B cell (primary cell): ENCODE results near the gene LGR5. TPM values are rescaled to one million over a fixed set of nuclear protein-coding genes. Genes with fewer than 3 reads are reported as not detected.

Experiments
- ATAC-seq: fragments of 200-7000 bp; cut with Tn5 transposase; one replicate; pipeline ENCODE4 v1.10.0; 2021; ENCODE audit warnings: low read depth, mild to moderate bottlenecking, moderate number of reproducible peaks, moderate library complexity
- CTCF ChIA-PET: fragments of 350-600 bp; sonication (Branson Sonifier 250); formaldehyde crosslinking; loops from one replicate; lab custom pipeline; 2021; ENCODE audit warnings: antibody characterized with exemption, inconsistent platforms; lab: Charles Lee
- POLR2A ChIA-PET: fragments of 350-600 bp; sonication (Branson Sonifier 250); formaldehyde crosslinking; loops from one replicate; lab custom pipeline; 2021; ENCODE audit warnings: antibody characterized with exemption; lab: Charles Lee
- DNase-seq: peaks from one replicate; pipeline ENCODE4 v3.0.0; 2013
- H2AFZ ChIP-seq: 2 replicates; pipeline ENCODE4 v1.6.1; 2012; ENCODE audit warnings: mild to moderate bottlenecking, low read depth, low read length; ENCODE audit not compliant: insufficient read depth, poor library complexity, severe bottlenecking
- H3K27ac ChIP-seq, 2 donors: 1 replicate in 1 of 2; 2 replicates in 1 of 2; pipeline ENCODE4 v1.5.1; 2012 to 2013; ENCODE audit warnings: low read length in 2 of 2, mild to moderate bottlenecking in 2 of 2, moderate library complexity in 1 of 2
- H3K27me3 ChIP-seq, 4 experiments: fragments of 200-600 bp in 1 of 4; sonication (generic) in 1 of 4; replicated peaks in 1 of 4; 1 replicate in 2 of 4; 2 replicates in 2 of 4; pipeline versions ENCODE4 v1.6.1 to v1.7.0; 2013 to 2016; ENCODE audit warnings: low read length in 3 of 4, mild to moderate bottlenecking in 2 of 4, mixed read lengths in 1 of 4, moderate library complexity in 1 of 4; ENCODE audit not compliant: insufficient read depth in 4 of 4, control insufficient read depth in 3 of 4; ENCODE audit errors: control extremely low read depth in 1 of 4
- H3K36me3 ChIP-seq, 2 experiments: replicated peaks in 1 of 2; 1 replicate in 1 of 2; 2 replicates in 1 of 2; pipeline versions ENCODE4 v1.6.1 to v1.7.1; 2013; ENCODE audit warnings: low read length in 1 of 2; ENCODE audit not compliant: insufficient read depth in 2 of 2, control insufficient read depth in 1 of 2; ENCODE audit errors: control extremely low read depth in 1 of 2, extremely low read depth in 1 of 2
- H3K4me1 ChIP-seq, 2 donors: fragments of 200-600 bp in 1 of 2; sonication (generic) in 1 of 2; 1 replicate in 1 of 2; 2 replicates in 1 of 2; pipeline versions ENCODE4 v1.5.1 to v1.6.1; 2013 to 2017; ENCODE audit warnings: low read length in 2 of 2; ENCODE audit not compliant: control insufficient read depth in 2 of 2, insufficient read depth in 2 of 2
- H3K4me2 ChIP-seq: replicated peaks from 2 replicates; pipeline ENCODE3; 2012; ENCODE audit warnings: mild to moderate bottlenecking, low read depth, low read length; ENCODE audit not compliant: poor library complexity, severe bottlenecking
- H3K4me3 ChIP-seq, 5 experiments: fragments of 200-600 bp in 1 of 5; sonication (generic) in 1 of 5; 1 replicate in 3 of 5; 2 replicates in 2 of 5; pipeline versions ENCODE4 v1.5.1 to v1.7.0; 2011 to 2016; ENCODE audit warnings: low read length in 4 of 5, mild to moderate bottlenecking in 4 of 5, low read depth in 2 of 5, control low read depth in 1 of 5, moderate library complexity in 1 of 5; ENCODE audit not compliant: insufficient read depth in 1 of 5; ENCODE audit errors: control extremely low read depth in 1 of 5, extremely low read depth in 1 of 5
- H3K79me2 ChIP-seq: fragments of 200-600 bp; sonication (generic); one replicate; pipeline ENCODE4 v1.6.0; 2016; ENCODE audit warnings: low read length; ENCODE audit not compliant: control insufficient read depth, insufficient read depth
- H3K9ac ChIP-seq: fragments of 200-600 bp; sonication (generic); 2 replicates; pipeline ENCODE4 v1.6.1; 2017; ENCODE audit warnings: mild to moderate bottlenecking, low read length, moderate library complexity
- H3K9me3 ChIP-seq, 3 donors: one replicate each; pipeline versions ENCODE4 v1.6.1 to v1.7.1; 2013; ENCODE audit warnings: low read length in 2 of 3; ENCODE audit not compliant: control insufficient read depth in 2 of 3, insufficient read depth in 1 of 3; ENCODE audit errors: control extremely low read depth in 1 of 3
- H4K20me1 ChIP-seq: 2 replicates; pipeline ENCODE4 v1.6.0; 2012; ENCODE audit warnings: mild to moderate bottlenecking, low read length; ENCODE audit not compliant: insufficient read depth, control insufficient read depth, poor library complexity, severe bottlenecking
- H3K27ac Mint-ChIP-seq: one replicate; pipeline ENCODE4 v1.8.0; 2021; ENCODE audit warnings: mixed read lengths
- H3K27me3 Mint-ChIP-seq: one replicate; pipeline ENCODE4 v1.8.0; 2021; ENCODE audit warnings: mixed read lengths
- H3K4me1 Mint-ChIP-seq: one replicate; pipeline ENCODE4 v1.8.0; 2021; ENCODE audit warnings: mixed read lengths
- H3K4me3 Mint-ChIP-seq: one replicate; pipeline ENCODE4 v1.8.0; 2021; ENCODE audit warnings: mixed read lengths
- H3K9me3 Mint-ChIP-seq: one replicate; pipeline ENCODE4 v1.8.0; 2022; ENCODE audit warnings: mixed read lengths; ENCODE audit not compliant: insufficient read depth
- EZH2 ChIP-seq: IDR thresholded peaks from 2 replicates; pipeline ENCODE4 v1.6.1; 2012; ENCODE audit warnings: borderline replicate concordance, low read depth, mild to moderate bottlenecking, moderate library complexity, low read length; ENCODE audit not compliant: insufficient read depth, poor library complexity, severe bottlenecking
- WGBS: methylation state at CpG from one replicate; pipeline ENCODE4 v1.1.5; 2013; ENCODE audit warnings: missing lambda C conversion rate; ENCODE audit not compliant: insufficient coverage; 5-methylcytosine and 5-hydroxymethylcytosine counted together
- intact Hi-C: fragments of 100-400 bp; cut with micrococcal nuclease; formaldehyde crosslinking; loops from one replicate; pipeline ENCODE4 v1.10.0; 2022
- polyA plus RNA-seq: library from polyadenylated mRNA; depleted of rRNA; stranded (reverse); fragments of >200 nt; gene quantifications from 2 replicates; pipeline ENCODE4 v1.2.3, GENCODE V29; 2012
- total RNA-seq, 2 donors: library from RNA; stranded (reverse); fragments of 120-200 nt in 1 of 2; gene quantifications; 1 replicate in 1 of 2; 2 replicates in 1 of 2; pipeline versions ENCODE4 v1.2.3 to v1.2.4, GENCODE V29; 2013 to 2022
- TF ChIP-seq, protein P1 (sequence below): fragments of 200-600 bp; IDR thresholded peaks from one replicate; pipeline ENCODE4 v1.8.0; 2022; ENCODE audit warnings: antibody characterized with exemption, mild to moderate bottlenecking

Gene LGR5
- total and polyA plus RNA-seq, 2 donors (not counting 1 experiment from before 2014, with no cell fraction given): 0.06 TPM; not detected in 1

DNA sequence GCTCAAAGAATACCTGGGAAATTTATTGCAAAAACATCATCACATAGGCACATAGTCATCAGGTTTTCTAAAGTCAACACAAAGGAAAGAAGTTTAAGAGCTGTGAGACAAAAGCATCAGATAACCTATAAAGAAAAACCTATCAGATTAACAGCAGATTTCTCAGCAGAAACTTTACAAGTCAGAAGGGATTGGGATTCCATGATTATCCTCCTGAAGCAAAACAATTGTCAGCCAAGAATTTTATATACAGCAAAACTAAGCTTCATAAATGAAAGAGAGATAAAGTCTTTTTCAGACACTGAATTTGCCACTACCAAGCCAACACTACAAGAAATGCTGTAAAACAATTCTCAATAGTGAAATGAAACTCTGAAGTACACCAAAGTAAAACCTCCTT lies 28.8 kb upstream of the LGR5 start:
- POLR2A ChIA-PET: no interaction called here
- no peak for TF ChIP-seq EZH2
- TF ChIP-seq, protein P1, sequence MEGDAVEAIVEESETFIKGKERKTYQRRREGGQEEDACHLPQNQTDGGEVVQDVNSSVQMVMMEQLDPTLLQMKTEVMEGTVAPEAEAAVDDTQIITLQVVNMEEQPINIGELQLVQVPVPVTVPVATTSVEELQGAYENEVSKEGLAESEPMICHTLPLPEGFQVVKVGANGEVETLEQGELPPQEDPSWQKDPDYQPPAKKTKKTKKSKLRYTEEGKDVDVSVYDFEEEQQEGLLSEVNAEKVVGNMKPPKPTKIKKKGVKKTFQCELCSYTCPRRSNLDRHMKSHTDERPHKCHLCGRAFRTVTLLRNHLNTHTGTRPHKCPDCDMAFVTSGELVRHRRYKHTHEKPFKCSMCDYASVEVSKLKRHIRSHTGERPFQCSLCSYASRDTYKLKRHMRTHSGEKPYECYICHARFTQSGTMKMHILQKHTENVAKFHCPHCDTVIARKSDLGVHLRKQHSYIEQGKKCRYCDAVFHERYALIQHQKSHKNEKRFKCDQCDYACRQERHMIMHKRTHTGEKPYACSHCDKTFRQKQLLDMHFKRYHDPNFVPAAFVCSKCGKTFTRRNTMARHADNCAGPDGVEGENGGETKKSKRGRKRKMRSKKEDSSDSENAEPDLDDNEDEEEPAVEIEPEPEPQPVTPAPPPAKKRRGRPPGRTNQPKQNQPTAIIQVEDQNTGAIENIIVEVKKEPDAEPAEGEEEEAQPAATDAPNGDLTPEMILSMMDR: no peak
- no peak overlapping the region for H3K27ac Mint-ChIP-seq
- no peaks in the 10 kb centered on the region for H3K4me1 ChIP-seq
- no peak overlapping the region for H3K4me3 Mint-ChIP-seq
- no peak overlapping the region for H3K4me3 ChIP-seq
- no peak overlapping the region for H2AFZ ChIP-seq
- H3K9me3 Mint-ChIP-seq: peaks cover 6% of the 10 kb centered on the region
- H3K79me2 ChIP-seq: no peaks in the 10 kb centered on the region
- no peaks in the 10 kb centered on the region for H3K27me3 ChIP-seq
- ATAC-seq: no peak
- H3K27ac ChIP-seq: no peak overlapping the region
- H3K36me3 ChIP-seq: no peaks in the 10 kb centered on the region
- no peaks in the 10 kb centered on the region for H4K20me1 ChIP-seq
- peaks cover 2% of the 10 kb centered on the region for H3K27me3 Mint-ChIP-seq
- H3K4me2 ChIP-seq: no peak overlapping the region
- intact Hi-C loops: no loop called here
- H3K9me3 ChIP-seq: peaks cover 4 to 17% (median 13%) of the 10 kb centered on the region in 3 donors
- DNase-seq: no peak
- CTCF ChIA-PET: interaction anchor here (1.3 kb wide), 1 partner anchor 336 kb away, joined by 4 read pairs; no protein-coding TSS in a partner anchor
- no peak overlapping the region for H3K9ac ChIP-seq
- H3K4me1 Mint-ChIP-seq: no peaks in the 10 kb centered on the region

DNA sequence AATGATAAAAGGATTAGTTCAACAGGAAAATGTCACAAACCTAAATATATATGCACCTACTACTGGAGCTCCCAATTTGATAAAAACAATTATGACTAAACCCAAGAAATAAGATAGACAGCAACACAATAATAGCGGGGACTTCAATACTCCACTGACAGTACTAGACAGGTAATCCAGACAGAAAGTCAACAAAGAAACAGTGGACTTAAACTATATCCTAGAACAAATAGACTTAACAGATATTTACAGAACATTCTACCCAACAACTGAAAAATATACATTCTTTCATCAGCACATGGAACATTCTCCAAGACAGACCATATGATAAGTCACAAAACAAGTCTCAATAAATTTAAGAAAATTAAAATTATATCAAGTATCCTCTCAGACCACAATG lies 28.0 kb upstream of the LGR5 start:
- H3K27me3 Mint-ChIP-seq: no peaks in the 10 kb centered on the region
- H3K36me3 ChIP-seq: no peaks in the 10 kb centered on the region
- no peak for DNase-seq
- H3K4me3 Mint-ChIP-seq: no peak overlapping the region
- 100% methylated on average over 1 of the region's 1 CpG for WGBS
- no peaks in the 10 kb centered on the region for H3K4me1 Mint-ChIP-seq
- TF ChIP-seq EZH2: no peak
- TF ChIP-seq, protein P1: no peak
- H3K9ac ChIP-seq: no peak overlapping the region
- intact Hi-C loops: no loop called here
- CTCF ChIA-PET: interaction anchor here (0.6 to 0.7 kb wide), 2 partner anchors 333 to 814 kb away, joined by 3 to 4 read pairs; no protein-coding TSS in a partner anchor
- no peak overlapping the region for H3K4me2 ChIP-seq
- no peaks in the 10 kb centered on the region for H4K20me1 ChIP-seq
- no peak overlapping the region for H2AFZ ChIP-seq
- H3K27ac Mint-ChIP-seq: no peak overlapping the region
- H3K4me1 ChIP-seq: no peaks in the 10 kb centered on the region
- no peaks in the 10 kb centered on the region for H3K27me3 ChIP-seq
- POLR2A ChIA-PET: no interaction called here
- H3K9me3 Mint-ChIP-seq: peaks cover 6% of the 10 kb centered on the region
- peaks cover 2 to 17% (median 13%) of the 10 kb centered on the region in 3 donors for H3K9me3 ChIP-seq
- no peak overlapping the region for H3K27ac ChIP-seq
- ATAC-seq: no peak
- no peaks in the 10 kb centered on the region for H3K79me2 ChIP-seq
- H3K4me3 ChIP-seq: no peak overlapping the region
